BLaER1 (cell line): ENCODE measurements around the gene ACOT9.
"Not testable (repeated sequence)": the region's sequence is repeated elsewhere in the genome, so short reads cannot be mapped to it uniquely, and the experiment has no call there.

Source experiments
- H3K27ac ChIP-seq: shearing (Covaris generic); formaldehyde crosslinking; 2 replicates; pipeline ENCODE4 v1.8.1; 2022
- H3K27me3 ChIP-seq: shearing (Covaris generic); formaldehyde crosslinking; 2 replicates; pipeline ENCODE4 v1.8.1; 2022
- H3K36me3 ChIP-seq: shearing (Covaris generic); formaldehyde crosslinking; 2 replicates; pipeline ENCODE4 v1.8.1; 2022
- H3K4me1 ChIP-seq: shearing (Covaris generic); formaldehyde crosslinking; 2 replicates; pipeline ENCODE4 v1.8.1; 2022
- H3K4me2 ChIP-seq: shearing (Covaris generic); formaldehyde crosslinking; 2 replicates; pipeline ENCODE4 v1.8.1; 2022
- H3K4me3 ChIP-seq: shearing (Covaris generic); formaldehyde crosslinking; 2 replicates; pipeline ENCODE4 v1.8.1; 2022
- H3K9ac ChIP-seq: shearing (Covaris generic); formaldehyde crosslinking; 2 replicates; pipeline ENCODE4 v1.8.1; 2022
- H3K9me3 ChIP-seq: shearing (Covaris generic); formaldehyde crosslinking; 2 replicates; pipeline ENCODE4 v1.8.1; 2022
- H4K20me1 ChIP-seq: shearing (Covaris generic); formaldehyde crosslinking; 2 replicates; pipeline ENCODE4 v1.8.1; 2022
- Cebpa-rat ChIP-seq: shearing (Covaris generic); IDR thresholded peaks from 2 replicates; pipeline ENCODE4 v1.8.1; 2022

Gene ACOT9

GRCh38 chrX:23667239-23668177, 75.6 kb downstream of the ACOT9 start, which contains the start of gene PRDX4:
Gene PRDX4 (plus strand): TSS chrX:23667493. CDS start chrX:23667571, 78 bp downstream.
- H3K27ac ChIP-seq, result peak within 1 kb of the TSS; percentile 85
- no peaks in the 10 kb centered on the region; the same call in 1 of the 2 replicates for H3K4me1 ChIP-seq
- peak within 1 kb of the TSS; percentile 84 for H3K9ac ChIP-seq
- peaks cover 8% of the 10 kb centered on the region; the same call in 1 of the 2 replicates for H3K36me3 ChIP-seq
- peak within 1 kb of the TSS; percentile 72 for H3K4me3 ChIP-seq
- H3K9me3 ChIP-seq, result no peaks in the 10 kb centered on the region
- H3K27me3 ChIP-seq, result no peaks in the 10 kb centered on the region
- peak within 1 kb of the TSS; percentile 68 for H3K4me2 ChIP-seq
- 0 out of 2 replicates have a peak, but pooled peaks have one; percentile 20 for TF ChIP-seq Cebpa-rat
- H4K20me1 ChIP-seq, result no peaks in the 10 kb centered on the region; the same call in 1 of the 2 replicates

DNA sequence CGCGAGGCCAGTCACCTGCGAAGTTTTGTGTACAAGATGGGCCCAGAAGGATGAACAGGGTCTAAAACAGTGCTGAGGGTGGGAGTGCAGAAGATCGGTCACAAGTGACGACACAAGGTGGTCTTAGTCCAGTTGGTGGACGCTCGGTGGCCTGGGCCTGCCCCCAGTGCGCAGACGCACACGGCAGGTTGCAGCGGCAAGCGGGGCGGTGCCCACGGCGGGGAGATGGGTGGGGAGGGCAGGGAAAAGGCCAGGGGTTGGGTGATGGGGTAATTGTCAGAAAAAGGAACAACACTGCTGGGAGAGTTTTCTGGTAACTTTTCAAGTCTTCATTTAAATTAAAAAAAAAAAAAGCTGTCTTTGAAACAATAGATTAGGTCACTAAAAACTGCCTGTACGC, 76.8 kb downstream of the ACOT9 start:
- Histone ChIP-seq H3K36me3 (no peaks in the 10 kb centered on the region), H3K4me3 (no peak overlapping the region), H3K27ac (no peak overlapping the region), H3K4me1 (no peaks in the 10 kb centered on the region; the same call in 1 of the 2 replicates), H4K20me1 (no peaks in the 10 kb centered on the region; the same call in 1 of the 2 replicates), H3K27me3 (no peaks in the 10 kb centered on the region), H3K4me2 (no peak overlapping the region), H3K9me3 (no peaks in the 10 kb centered on the region), H3K9ac (no peak overlapping the region)
- no peak for TF ChIP-seq Cebpa-rat

DNA sequence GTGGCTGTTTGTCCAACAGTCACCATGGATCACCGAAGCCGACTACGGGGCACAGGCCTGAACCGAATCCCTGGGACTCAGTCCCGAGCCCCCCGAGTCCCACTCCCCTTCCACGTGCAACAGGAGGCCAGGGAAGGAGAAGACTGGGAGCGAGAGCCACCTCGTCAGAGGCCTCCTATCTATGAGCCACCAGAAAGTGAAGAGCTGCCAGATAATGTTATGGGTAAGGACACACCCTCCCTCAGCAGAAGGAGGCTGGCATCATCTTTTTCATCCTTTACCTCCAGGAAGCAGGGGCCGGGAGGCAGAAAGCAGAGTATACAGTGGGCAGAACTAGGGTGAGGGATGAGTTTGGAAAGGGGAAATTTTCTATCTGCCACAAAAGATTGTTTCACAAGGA, 78.6 kb downstream of the ACOT9 start:
- TF ChIP-seq Cebpa-rat, result no peak
- no peaks in the 10 kb centered on the region for H3K27me3 ChIP-seq
- H3K27ac ChIP-seq, result no peak overlapping the region
- no peak overlapping the region for H3K4me2 ChIP-seq
- no peak overlapping the region for H3K9ac ChIP-seq
- H4K20me1 ChIP-seq, result no peaks in the 10 kb centered on the region
- no peaks in the 10 kb centered on the region; the same call in 1 of the 2 replicates for H3K4me1 ChIP-seq
- H3K9me3 ChIP-seq, result no peaks in the 10 kb centered on the region
- H3K4me3 ChIP-seq, result no peak overlapping the region
- H3K36me3 ChIP-seq, result no peaks in the 10 kb centered on the region

DNA sequence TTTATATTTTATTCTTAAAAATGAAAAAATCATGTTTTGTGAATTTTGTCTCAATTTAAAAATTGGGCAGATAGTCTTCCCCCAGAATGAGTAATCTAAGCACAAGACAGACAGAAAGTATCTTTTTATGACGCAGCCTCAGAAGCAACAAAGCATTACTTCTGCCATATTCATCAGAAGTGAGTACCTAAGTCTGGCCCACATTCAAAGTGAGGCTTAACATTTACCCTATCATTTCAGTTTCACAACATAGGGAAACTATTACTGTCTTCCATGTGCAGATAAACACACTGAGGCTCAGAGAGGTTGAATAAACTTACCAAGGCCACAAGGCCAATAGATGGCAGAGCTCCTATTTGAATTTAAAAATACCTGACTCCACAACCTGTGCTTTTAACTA, 80.2 kb downstream of the ACOT9 start:
- Histone ChIP-seq H3K4me2 (no peak overlapping the region), H3K9me3 (no peaks in the 10 kb centered on the region), H3K4me1 (no peaks in the 10 kb centered on the region), H3K4me3 (no peak overlapping the region), H3K36me3 (no peaks in the 10 kb centered on the region), H4K20me1 (no peaks in the 10 kb centered on the region), H3K27me3 (no peaks in the 10 kb centered on the region), H3K27ac (no peak overlapping the region), H3K9ac (no peak overlapping the region)
- TF ChIP-seq Cebpa-rat, result no peak

DNA sequence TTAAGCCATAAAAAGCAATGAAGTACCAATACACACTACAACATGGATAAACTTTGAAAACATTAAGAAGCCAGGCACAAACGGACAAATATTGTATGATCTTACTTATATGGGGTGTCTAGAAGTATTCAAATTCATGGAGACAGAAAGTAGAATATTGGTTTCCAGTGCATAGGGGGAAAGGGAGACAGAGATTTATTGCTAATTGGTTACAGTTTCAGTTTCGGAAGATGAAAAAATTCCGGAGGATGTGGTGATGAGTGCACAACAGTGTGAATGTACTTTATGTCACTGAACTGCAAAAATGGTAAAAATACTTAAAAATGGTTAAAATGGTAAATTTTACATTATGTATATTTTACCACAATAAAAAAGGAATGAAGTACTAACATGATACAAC, 80.9 kb downstream of the ACOT9 start:
- no peak for TF ChIP-seq Cebpa-rat
- no peaks in the 10 kb centered on the region for H3K4me1 ChIP-seq
- H4K20me1 ChIP-seq, result no peaks in the 10 kb centered on the region
- H3K4me2 ChIP-seq, result no peak overlapping the region
- no peak overlapping the region for H3K27ac ChIP-seq
- H3K4me3 ChIP-seq, result no peak overlapping the region
- H3K9ac ChIP-seq, result no peak overlapping the region
- H3K27me3 ChIP-seq, result no peaks in the 10 kb centered on the region
- no peaks in the 10 kb centered on the region for H3K36me3 ChIP-seq
- H3K9me3 ChIP-seq, result no peaks in the 10 kb centered on the region

DNA sequence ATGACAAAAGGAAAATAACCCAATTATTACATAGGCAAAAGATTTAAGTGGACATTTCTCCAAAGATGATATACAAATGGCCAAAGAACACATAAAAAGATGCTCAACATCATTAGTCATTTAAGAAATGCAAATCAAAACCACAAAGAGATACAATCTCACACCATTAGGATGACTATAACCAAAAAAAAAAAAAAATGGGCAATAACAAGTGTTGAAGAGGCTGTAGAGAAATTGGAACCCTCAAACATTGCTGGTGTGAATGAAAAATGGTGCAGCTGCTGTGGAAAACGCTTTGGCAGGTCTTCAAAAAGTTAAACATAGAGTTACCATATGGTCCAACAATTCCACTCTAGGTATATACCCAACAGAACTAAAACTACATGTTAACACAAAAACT, 81.4 kb downstream of the ACOT9 start:
- H3K9me3 ChIP-seq, result no peaks in the 10 kb centered on the region
- no peak overlapping the region for H3K4me3 ChIP-seq
- H3K4me1 ChIP-seq, result no peaks in the 10 kb centered on the region
- no peak overlapping the region for H3K4me2 ChIP-seq
- H3K27ac ChIP-seq, result no peak overlapping the region
- H3K9ac ChIP-seq, result no peak overlapping the region
- no peaks in the 10 kb centered on the region for H3K27me3 ChIP-seq
- no peaks in the 10 kb centered on the region for H3K36me3 ChIP-seq
- TF ChIP-seq Cebpa-rat, result no peak
- H4K20me1 ChIP-seq, result no peaks in the 10 kb centered on the region

DNA sequence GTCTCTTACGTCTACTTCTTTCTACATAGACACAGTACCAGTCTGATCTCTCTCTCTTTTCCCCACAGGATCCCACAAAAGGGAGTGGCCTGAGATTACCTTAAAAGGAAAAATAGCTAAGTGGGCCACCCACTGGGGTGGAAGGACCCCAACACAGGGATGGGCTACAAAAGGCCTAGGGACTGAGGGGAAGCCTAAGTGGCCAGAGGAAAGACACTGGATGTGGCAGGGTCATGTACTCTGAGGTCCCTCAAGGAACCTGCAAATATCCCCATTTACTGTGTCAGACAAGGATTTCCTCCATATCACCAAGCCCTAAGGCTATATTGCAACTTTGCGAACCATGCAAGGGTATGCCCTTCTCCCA, 82.3 kb downstream of the ACOT9 start:
- Histone ChIP-seq H3K27me3 (no peaks in the 10 kb centered on the region), H3K4me1 (no peaks in the 10 kb centered on the region), H3K4me2 (no peak overlapping the region), H3K36me3 (no peaks in the 10 kb centered on the region), H3K9ac (no peak overlapping the region), H3K9me3 (no peaks in the 10 kb centered on the region), H3K4me3 (no peak overlapping the region), H4K20me1 (no peaks in the 10 kb centered on the region), H3K27ac (no peak overlapping the region)
- no peak for TF ChIP-seq Cebpa-rat

- H3K4me2 ChIP-seq, H3K9ac ChIP-seq, H3K27ac ChIP-seq, H3K36me3 ChIP-seq, H3K9me3 ChIP-seq, H3K4me3 ChIP-seq, H3K4me1 ChIP-seq, H4K20me1 ChIP-seq, H3K27me3 ChIP-seq: not testable (repeated sequence)
Observed at GRCh38 chrX:23660083-23660765, 82.9 kb downstream of the ACOT9 start.

DNA sequence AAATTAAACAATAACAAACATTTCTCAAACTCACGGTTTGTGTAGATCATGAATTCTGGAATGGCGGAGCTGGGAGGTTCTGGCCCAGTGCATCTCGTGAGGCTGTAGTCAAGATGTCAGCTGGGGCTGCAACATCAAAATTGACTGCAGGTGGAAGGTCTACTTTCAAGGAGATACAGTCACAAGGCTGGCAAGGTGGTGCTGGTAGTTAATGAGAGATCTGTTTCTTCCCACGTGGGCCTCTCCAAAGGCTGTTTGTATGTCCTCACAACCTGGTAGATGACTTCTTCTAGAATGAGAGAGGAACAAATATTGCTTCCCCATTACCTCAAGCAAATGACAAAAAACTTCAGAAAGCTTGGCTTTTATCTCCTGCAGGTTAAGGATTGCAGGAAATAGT, 83.7 kb downstream of the ACOT9 start:
- Histone ChIP-seq H3K27ac (no peak overlapping the region), H3K27me3 (no peaks in the 10 kb centered on the region), H3K36me3 (no peaks in the 10 kb centered on the region), H3K9ac (no peak overlapping the region), H3K4me2 (no peak overlapping the region), H4K20me1 (no peaks in the 10 kb centered on the region), H3K9me3 (no peaks in the 10 kb centered on the region), H3K4me3 (no peak overlapping the region), H3K4me1 (no peaks in the 10 kb centered on the region)
- no peak for TF ChIP-seq Cebpa-rat

DNA sequence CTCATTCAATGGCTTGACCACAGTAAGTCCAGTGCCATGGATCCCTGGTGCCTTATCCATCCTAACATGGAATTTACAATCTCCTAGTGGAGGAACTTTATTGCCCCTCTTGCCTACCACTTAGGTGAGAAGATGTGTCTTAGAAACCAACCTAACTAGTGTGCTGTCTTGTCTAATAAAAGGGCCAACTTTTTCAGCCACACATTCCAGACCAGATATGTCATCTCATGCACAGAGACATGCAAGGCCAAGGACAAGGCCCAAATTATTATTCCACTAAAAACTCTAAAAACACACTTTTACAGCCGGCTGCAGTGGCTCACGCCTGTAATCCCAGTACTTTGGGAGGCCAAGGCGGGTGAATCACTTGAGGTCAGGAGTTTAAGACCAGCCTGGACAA, 86.4 kb downstream of the ACOT9 start:
- Histone ChIP-seq H3K4me1 (no peaks in the 10 kb centered on the region), H3K9ac (no peak overlapping the region), H3K36me3 (no peaks in the 10 kb centered on the region), H3K9me3 (no peaks in the 10 kb centered on the region), H4K20me1 (no peaks in the 10 kb centered on the region), H3K27me3 (no peaks in the 10 kb centered on the region), H3K4me3 (no peak overlapping the region), H3K27ac (no peak overlapping the region), H3K4me2 (no peak overlapping the region)
- no peak for TF ChIP-seq Cebpa-rat
